GDM1 (cell line): Measurements from ENCODE around the gene IFNA4.
A peak's percentile ranks its signal among the peaks of the same experiment; 100 is the strongest.
"Not testable (repeated sequence)": the region's sequence is repeated elsewhere in the genome, so short reads cannot be mapped to it uniquely, and the experiment has no call there.

Experiments used
- DNase-seq: peaks from one replicate; lab custom pipeline; 2025; lab: John Stamatoyannopoulos, UW

IFNA4 gene

GRCh38 chr9:21187487-21187886, at the start of gene IFNA4:
Gene IFNA4 (minus strand): TSS chr9:21187587. CDS start chr9:21187531, 56 bp downstream.
- DNase-seq = not testable (repeated sequence)

- not testable (repeated sequence) for DNase-seq
These were observed 49.0 kb upstream of the IFNA4 start for GRCh38 chr9:21236360-21236714.

GRCh38 chr9:21235468-21236359, 48.3 kb upstream of the IFNA4 start:
- peak; percentile 38 for DNase-seq

- no peak for DNase-seq
These were observed 46.8 kb upstream of the IFNA4 start for GRCh38 chr9:21234153-21234687.

- DNase-seq = no peak
These were observed 45.9 kb upstream of the IFNA4 start for GRCh38 chr9:21233258-21233657.

GRCh38 chr9:21228122-21228521, 40.7 kb upstream of the IFNA4 start, which contains the start of gene IFNA17:
Gene IFNA17 (minus strand): TSS chr9:21228222. CDS start chr9:21228173, 49 bp downstream.
- no peak for DNase-seq

- not testable (repeated sequence) for DNase-seq
These were observed 29.8 kb upstream of the IFNA4 start, which contains the start of gene IFNA16 for GRCh38 chr9:21217211-21217610. Gene IFNA16 (minus strand): TSS chr9:21217311. CDS start chr9:21217305, 6 bp downstream.

GRCh38 chr9:21213411-21214326, 26.3 kb upstream of the IFNA4 start:
- DNase-seq = peak; percentile 2

- DNase-seq = not testable (repeated sequence)
These were observed 24.8 kb upstream of the IFNA4 start for GRCh38 chr9:21212160-21212559.

GRCh38 chr9:21210782-21211181, 23.4 kb upstream of the IFNA4 start:
- not testable (repeated sequence) for DNase-seq

GRCh38 chr9:21210311-21210710, 22.9 kb upstream of the IFNA4 start:
- DNase-seq = no peak

- DNase-seq = not testable (repeated sequence)
These were observed 19.7 kb upstream of the IFNA4 start, which contains the start of gene IFNA10 for GRCh38 chr9:21207043-21207442. Gene IFNA10 (minus strand): TSS chr9:21207143. CDS start chr9:21207097, 46 bp downstream.

GRCh38 chr9:21205204-21205603, 17.8 kb upstream of the IFNA4 start:
- no peak for DNase-seq

GRCh38 chr9:21202105-21202504, 14.7 kb upstream of the IFNA4 start, which contains the start of gene IFNA7:
Gene IFNA7 (minus strand): TSS chr9:21202205. CDS start chr9:21202165, 40 bp downstream.
- not testable (repeated sequence) for DNase-seq

- peak; percentile 32 for DNase-seq
These were observed 7.7 kb upstream of the IFNA4 start for GRCh38 chr9:21194867-21195776.

- DNase-seq = peak; percentile 47
These were observed 4.3 kb downstream of the IFNA4 start for GRCh38 chr9:21182810-21183736.

- no peak for DNase-seq
These were observed 12.7 kb downstream of the IFNA4 start for GRCh38 chr9:21174671-21175070.

- DNase-seq = no peak
These were observed 15.2 kb downstream of the IFNA4 start for GRCh38 chr9:21172156-21172555.

GRCh38 chr9:21171351-21171750, 16.0 kb downstream of the IFNA4 start:
- DNase-seq = no peak

GRCh38 chr9:21166560-21166959, 20.8 kb downstream of the IFNA4 start, which contains the start of gene IFNA21:
Gene IFNA21 (minus strand): TSS chr9:21166660. CDS start chr9:21166612, 48 bp downstream.
- DNase-seq = not testable (repeated sequence)
